GM18498 (cell line): ENCODE measurements around the gene DSC3.
"Not testable (repeated sequence)": the region's sequence is repeated elsewhere in the genome, so short reads cannot be mapped to it uniquely, and the experiment has no call there.

Experiments used
- ATAC-seq: cut with Tn5 transposase; IDR thresholded peaks from one replicate; pipeline ENCODE4 v1.9.1; 2021; ENCODE audit warnings: mild to moderate bottlenecking, moderate library complexity; ENCODE audit not compliant: unreplicated experiment

The DSC3 gene

GRCh38 chr18:30978091-30978490 is 64.5 kb downstream of the DSC3 start:
- not testable (repeated sequence) for ATAC-seq

DNA sequence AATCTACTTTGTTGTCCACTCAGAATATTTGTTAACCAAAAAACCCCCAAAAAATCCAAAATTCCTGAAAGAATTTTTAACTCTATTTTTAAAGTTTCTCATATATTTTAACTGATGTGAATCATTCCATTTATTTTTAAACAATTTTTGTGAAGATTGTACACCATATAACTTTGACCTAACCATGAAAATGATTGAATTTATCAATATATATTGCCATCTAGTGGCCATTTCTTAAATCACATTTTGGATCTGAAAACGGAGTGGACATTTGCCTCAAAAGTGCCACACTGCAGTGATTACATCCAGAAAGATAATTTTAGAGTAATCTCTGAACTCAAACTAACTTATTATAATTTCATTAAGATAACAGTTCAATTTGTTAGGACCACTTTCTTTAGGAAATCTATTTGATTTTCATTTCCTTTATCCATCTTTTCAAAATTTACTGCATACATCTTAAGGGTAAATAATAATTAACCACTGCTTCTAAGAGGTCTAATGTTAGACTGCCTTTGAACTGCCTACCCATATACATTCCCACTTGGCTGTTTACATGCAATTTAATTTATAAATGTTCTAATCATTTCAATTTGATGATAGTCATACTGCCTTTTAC is 71.1 kb downstream of the DSC3 start:
- ATAC-seq: peak; percentile 72

GRCh38 chr18:30970196-30970816 is 72.2 kb downstream of the DSC3 start:
- no peak for ATAC-seq

GRCh38 chr18:30969670-30970170 is 72.8 kb downstream of the DSC3 start:
- ATAC-seq: no peak

DNA sequence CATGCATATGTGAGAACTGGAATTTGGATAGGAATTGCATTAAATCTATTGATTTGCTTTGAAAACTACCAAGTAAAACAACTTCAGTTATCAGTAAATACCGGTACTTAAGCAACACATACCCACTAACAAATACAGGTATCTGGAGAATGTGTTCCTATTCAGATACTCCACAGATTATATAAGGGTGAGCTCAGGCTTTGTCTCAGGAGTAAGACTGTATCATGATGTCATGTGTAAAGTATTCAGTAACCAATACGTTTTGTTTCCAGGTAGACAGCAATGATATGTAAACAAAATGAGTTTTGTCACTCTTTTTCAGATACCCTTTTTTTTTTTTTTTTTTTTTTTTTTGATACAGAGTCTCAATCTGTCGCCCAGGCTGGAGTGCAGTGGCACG is 74.8 kb downstream of the DSC3 start:
- no peak for ATAC-seq

DNA sequence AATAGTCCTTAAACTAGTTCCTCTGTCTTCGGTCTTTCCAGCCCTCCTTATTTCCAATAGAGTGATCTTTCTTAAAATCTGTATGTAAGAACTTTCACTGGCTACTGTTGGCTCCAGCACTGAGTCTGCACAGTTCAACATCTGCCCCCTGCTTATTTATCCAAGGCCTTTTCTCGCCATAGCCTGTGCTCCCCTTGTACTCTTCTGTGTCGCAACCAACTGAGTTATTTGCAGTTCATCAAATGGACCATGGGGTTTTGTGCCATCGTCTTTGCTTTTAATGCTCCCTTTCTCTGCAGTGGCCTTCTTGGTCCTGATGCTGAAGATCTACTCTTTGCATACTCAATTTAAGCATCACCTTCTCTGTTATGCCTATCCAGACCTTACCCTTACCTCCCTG is 77.3 kb downstream of the DSC3 start:
- no peak for ATAC-seq

DNA sequence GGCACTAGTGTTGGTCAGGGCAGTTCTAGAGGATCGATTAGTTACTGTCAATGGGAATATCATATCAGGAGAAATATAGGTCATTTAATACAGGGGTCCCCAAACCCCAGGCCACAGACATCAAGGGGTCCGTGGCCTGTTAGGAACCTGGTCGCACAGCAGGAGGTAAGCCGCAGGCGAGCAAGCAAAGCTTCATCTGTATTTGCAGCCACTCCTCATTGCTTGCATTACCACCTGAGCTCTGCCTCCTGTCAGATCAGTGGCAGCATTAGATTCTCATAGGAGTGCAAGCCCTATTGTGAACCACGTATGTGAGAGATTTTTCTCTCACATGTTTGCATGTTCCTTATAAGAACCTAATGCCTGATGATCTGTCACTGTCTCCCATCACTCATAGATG is 81.9 kb downstream of the DSC3 start:
- ATAC-seq: no peak

DNA sequence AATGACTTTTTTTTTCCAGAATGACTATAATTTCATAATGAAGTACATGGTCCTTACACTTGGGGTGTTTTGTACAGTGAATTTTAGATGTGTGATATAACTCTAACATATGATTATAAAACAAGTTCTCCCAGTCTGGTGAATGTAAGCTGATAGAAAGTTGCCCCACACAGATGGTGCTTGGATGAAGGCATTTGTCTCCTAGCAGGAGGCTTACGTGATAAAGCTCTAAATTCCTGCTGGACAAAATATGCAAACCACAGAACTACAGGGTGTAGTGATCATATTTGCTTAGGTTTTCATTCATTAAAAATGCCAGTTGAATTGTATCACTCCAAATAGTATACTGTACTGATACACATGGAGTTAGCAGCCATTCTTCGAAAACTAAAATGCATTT is 85.5 kb downstream of the DSC3 start:
- ATAC-seq: no peak

GRCh38 chr18:30954262-30954661 is 88.3 kb downstream of the DSC3 start:
- ATAC-seq: no peak

- no peak for ATAC-seq
Observed at GRCh38 chr18:30945761-30946160, 96.8 kb downstream of the DSC3 start.

- no peak for ATAC-seq
Observed at GRCh38 chr18:30944773-30945417, 97.6 kb downstream of the DSC3 start.

DNA sequence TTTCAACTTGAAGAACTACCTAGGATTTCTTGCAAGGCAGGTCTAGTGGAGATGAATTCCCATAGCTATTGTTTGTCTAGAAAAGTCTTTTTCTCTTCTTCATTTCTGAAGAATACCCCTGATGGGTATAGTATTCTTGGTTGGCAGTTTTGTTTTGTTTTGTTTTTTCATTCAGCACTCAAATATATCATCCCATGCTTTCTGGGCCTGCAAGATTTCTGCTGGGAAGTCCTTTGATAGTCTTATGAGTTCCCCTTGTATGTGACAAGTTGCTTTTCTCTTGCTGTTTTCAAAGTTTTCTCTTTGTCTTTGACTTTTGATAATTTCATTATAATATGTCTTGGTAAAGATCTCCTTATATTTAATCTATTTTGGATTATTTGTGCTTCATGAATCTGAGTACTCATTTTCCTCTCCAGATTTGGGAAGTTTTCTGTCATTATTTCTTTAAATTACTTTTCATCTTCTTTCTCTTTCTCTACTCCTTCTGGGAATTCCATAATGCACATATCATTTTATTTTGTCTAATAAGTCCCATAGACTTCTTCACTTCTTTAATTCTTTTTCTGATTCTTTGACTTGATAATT is 101.5 kb downstream of the DSC3 start:
- no peak for ATAC-seq
